Nephron progenitor cell (in vitro differentiated cells): Measurements from ENCODE around the gene ODF2L.
"Not testable (repeated sequence)": the region's sequence is repeated elsewhere in the genome, so short reads cannot be mapped to it uniquely, and the experiment has no call there.

Source experiments
- DNase-seq: peaks from one replicate; pipeline ENCODE4 v3.0.0; 2021
- H3K27ac Mint-ChIP-seq: 2 replicates; pipeline ENCODE4 v1.8.0; 2021; ENCODE audit warnings: mild to moderate bottlenecking, moderate library complexity, mixed read lengths
- H3K27me3 Mint-ChIP-seq: 2 replicates; pipeline ENCODE4 v1.8.0; 2021; ENCODE audit warnings: mild to moderate bottlenecking, low read depth, mixed read lengths; ENCODE audit not compliant: poor library complexity
- H3K36me3 Mint-ChIP-seq: 2 replicates; pipeline ENCODE4 v1.8.0; 2021; ENCODE audit warnings: low read depth, mixed read lengths
- H3K4me1 Mint-ChIP-seq: 2 replicates; pipeline ENCODE4 v1.8.0; 2021; ENCODE audit warnings: mixed read lengths
- H3K4me3 Mint-ChIP-seq: 2 replicates; pipeline ENCODE4 v1.8.0; 2021; ENCODE audit warnings: mild to moderate bottlenecking, moderate library complexity, mixed read lengths
- H3K9me3 Mint-ChIP-seq: 2 replicates; pipeline ENCODE4 v1.8.0; 2021; ENCODE audit warnings: mild to moderate bottlenecking, moderate library complexity, mixed read lengths
- CTCF ChIP-seq: fragments of 200-600 bp; sonication (generic); IDR thresholded peaks from 2 replicates; pipeline ENCODE4 v1.5.0; 2021; ENCODE audit warnings: antibody characterized with exemption

The ODF2L gene

GRCh38 chr1:86370601-86371022 lies 25.5 kb downstream of the ODF2L start:
- H3K27ac Mint-ChIP-seq: no peak overlapping the region
- no peak for DNase-seq
- H3K36me3 Mint-ChIP-seq: peaks cover 34% of the 10 kb centered on the region
- H3K4me1 Mint-ChIP-seq: no peaks in the 10 kb centered on the region
- H3K27me3 Mint-ChIP-seq: no peaks in the 10 kb centered on the region
- no peaks in the 10 kb centered on the region for H3K9me3 Mint-ChIP-seq
- no peak for TF ChIP-seq CTCF
- H3K4me3 Mint-ChIP-seq: no peak overlapping the region

- TF ChIP-seq CTCF: no peak
- Mint-ChIP-seq H3K27me3 (no peaks in the 10 kb centered on the region), H3K27ac (no peak overlapping the region), H3K4me1 (no peaks in the 10 kb centered on the region), H3K4me3 (no peak overlapping the region), H3K36me3 (peaks cover 17% of the 10 kb centered on the region), H3K9me3 (no peaks in the 10 kb centered on the region)
- DNase-seq: no peak
Measured at GRCh38 chr1:86365896-86366295, 30.2 kb downstream of the ODF2L start.

GRCh38 chr1:86362807-86363206 lies 33.3 kb downstream of the ODF2L start:
- no peaks in the 10 kb centered on the region for H3K4me1 Mint-ChIP-seq
- H3K36me3 Mint-ChIP-seq: peaks cover 26% of the 10 kb centered on the region
- H3K9me3 Mint-ChIP-seq: no peaks in the 10 kb centered on the region
- no peak overlapping the region for H3K4me3 Mint-ChIP-seq
- no peak overlapping the region for H3K27ac Mint-ChIP-seq
- no peak for DNase-seq
- peaks cover 3% of the 10 kb centered on the region for H3K27me3 Mint-ChIP-seq
- no peak for TF ChIP-seq CTCF

GRCh38 chr1:86357796-86358195 lies 38.3 kb downstream of the ODF2L start:
- Mint-ChIP-seq H3K4me3 (no peak overlapping the region), H3K36me3 (peaks cover 46% of the 10 kb centered on the region), H3K27ac (peak overlapping the region; percentile 51), H3K9me3 (no peaks in the 10 kb centered on the region), H3K27me3 (peaks cover 3% of the 10 kb centered on the region), H3K4me1 (no peaks in the 10 kb centered on the region)
- TF ChIP-seq CTCF: no peak
- no peak for DNase-seq

GRCh38 chr1:86356247-86356646 lies 39.9 kb downstream of the ODF2L start:
- H3K36me3 Mint-ChIP-seq: peaks cover 50% of the 10 kb centered on the region
- H3K4me1 Mint-ChIP-seq: no peaks in the 10 kb centered on the region
- DNase-seq: no peak
- TF ChIP-seq CTCF: no peak
- H3K4me3 Mint-ChIP-seq: no peak overlapping the region
- H3K27me3 Mint-ChIP-seq: peaks cover 3% of the 10 kb centered on the region
- no peak overlapping the region for H3K27ac Mint-ChIP-seq
- H3K9me3 Mint-ChIP-seq: peaks cover 5% of the 10 kb centered on the region

GRCh38 chr1:86352086-86352485 lies 44.0 kb downstream of the ODF2L start:
- Mint-ChIP-seq H3K27ac (no peak overlapping the region), H3K36me3 (peaks cover 57% of the 10 kb centered on the region), H3K4me3 (no peak overlapping the region), H3K9me3 (peaks cover 13% of the 10 kb centered on the region), H3K27me3 (no peaks in the 10 kb centered on the region), H3K4me1 (no peaks in the 10 kb centered on the region)
- no peak for TF ChIP-seq CTCF
- DNase-seq: no peak

GRCh38 chr1:86350230-86350629 lies 45.9 kb downstream of the ODF2L start:
- peaks cover 15% of the 10 kb centered on the region for H3K9me3 Mint-ChIP-seq
- H3K4me1 Mint-ChIP-seq, H3K4me3 Mint-ChIP-seq, H3K27me3 Mint-ChIP-seq, DNase-seq, H3K27ac Mint-ChIP-seq: not testable (repeated sequence)
- peaks cover 56% of the 10 kb centered on the region for H3K36me3 Mint-ChIP-seq
